Embryonic facial prominence (tissue), 1 donor: ENCODE data around the gene CLK3.
"Not testable (repeated sequence)": the region's sequence is repeated elsewhere in the genome, so short reads cannot be mapped to it uniquely, and the experiment has no call there.

Source experiments
- DNase-seq: peaks from one replicate; pipeline ENCODE4 v3.0.0-alpha.2; 2016; ENCODE audit errors: extremely low spot score

Gene CLK3

GRCh38 chr15:74620636-74621545 is 5.3 kb downstream of the CLK3 start:
- no peak for DNase-seq

GRCh38 chr15:74621546-74621920 is 5.9 kb downstream of the CLK3 start:
- no peak for DNase-seq

GRCh38 chr15:74621936-74622335 is 6.3 kb downstream of the CLK3 start:
- no peak for DNase-seq

GRCh38 chr15:74622758-74623157 is 7.1 kb downstream of the CLK3 start:
- DNase-seq, result no peak

GRCh38 chr15:74624020-74624602 is 8.5 kb downstream of the CLK3 start:
- DNase-seq, result no peak

- DNase-seq, result no peak
These were observed 10.1 kb downstream of the CLK3 start for GRCh38 chr15:74625693-74626092.

- no peak for DNase-seq
These were observed 10.7 kb downstream of the CLK3 start for GRCh38 chr15:74626336-74626735.

GRCh38 chr15:74626752-74627692 is 11.4 kb downstream of the CLK3 start:
- DNase-seq, result no peak

GRCh38 chr15:74627766-74628165 is 12.1 kb downstream of the CLK3 start:
- DNase-seq, result no peak

GRCh38 chr15:74628199-74628598 is 12.6 kb downstream of the CLK3 start:
- DNase-seq, result no peak

- no peak for DNase-seq
These were observed 13.3 kb downstream of the CLK3 start for GRCh38 chr15:74628949-74629348.

- DNase-seq, result not testable (repeated sequence)
These were observed 14.1 kb downstream of the CLK3 start for GRCh38 chr15:74629696-74630095.

- no peak for DNase-seq
These were observed 14.8 kb downstream of the CLK3 start for GRCh38 chr15:74630284-74631086.

GRCh38 chr15:74631087-74631385 is 15.4 kb downstream of the CLK3 start:
- no peak for DNase-seq

GRCh38 chr15:74631408-74631807 is 15.8 kb downstream of the CLK3 start:
- DNase-seq, result no peak

- no peak for DNase-seq
These were observed 16.4 kb downstream of the CLK3 start for GRCh38 chr15:74631935-74632560.

GRCh38 chr15:74632601-74633000 is 17.0 kb downstream of the CLK3 start:
- no peak for DNase-seq

- no peak for DNase-seq
These were observed 18.1 kb downstream of the CLK3 start for GRCh38 chr15:74633781-74634180.

- no peak for DNase-seq
These were observed 19.6 kb downstream of the CLK3 start for GRCh38 chr15:74635228-74635627.

GRCh38 chr15:74636984-74637383 is 21.3 kb downstream of the CLK3 start:
- no peak for DNase-seq

- no peak for DNase-seq
These were observed 25.5 kb downstream of the CLK3 start for GRCh38 chr15:74641151-74641550.
